Ovary (tissue), 9 donors: ENCODE results near the gene TSPEAR. TPM values are rescaled to one million over a fixed set of nuclear protein-coding genes. Genes with fewer than 3 reads are reported as not detected.
"Not testable (repeated sequence)": the region's sequence is repeated elsewhere in the genome, so short reads cannot be mapped to it uniquely, and the experiment has no call there.

Experiments
- DNase-seq, 5 donors: peaks; one replicate each; pipeline ENCODE4 v3.0.0-alpha.2; 2019 to 2020
- H3K27ac ChIP-seq, 2 donors: fragments of 200-600 bp; one replicate each; pipeline versions ENCODE4 v1.5.1 to v1.8.0; 2019 to 2022
- H3K27me3 ChIP-seq: fragments of 200-600 bp; one replicate; pipeline ENCODE4 v1.8.0; 2022
- H3K36me3 ChIP-seq: fragments of 200-600 bp; sonication (generic); one replicate; pipeline ENCODE4 v1.5.1; 2019
- H3K4me1 ChIP-seq: one replicate; pipeline ENCODE4 v1.8.1; 2013; ENCODE audit warnings: mild to moderate bottlenecking, moderate library complexity; ENCODE audit not compliant: insufficient read depth
- H3K4me3 ChIP-seq: fragments of 200-600 bp; sonication (generic); one replicate; pipeline ENCODE4 v1.5.1; 2017
- H3K9me3 ChIP-seq, 2 donors: fragments of 200-600 bp in 1 of 2; sonication (generic) in 1 of 2; one replicate each; pipeline versions ENCODE4 v1.5.1 to v1.8.1; 2013 to 2019; ENCODE audit warnings: mild to moderate bottlenecking in 1 of 2, moderate library complexity in 1 of 2
- EP300 ChIP-seq: sonication (generic); formaldehyde crosslinking; IDR thresholded peaks from one replicate; pipeline ENCODE4 v1.6.1; 2017; ENCODE audit warnings: antibody characterized with exemption
- POLR2A ChIP-seq: fragments of 450-650 bp; IDR thresholded peaks from one replicate; pipeline ENCODE4 v1.6.1; 2017; ENCODE audit warnings: antibody characterized with exemption, mild to moderate bottlenecking, moderate library complexity
- WGBS, 3 donors: extraction: QIAGEN DNeasy Blood & Tissue Kit in 1 of 3; methylation state at CpG; one replicate each; pipeline versions ENCODE4 v1.1.5 to v1.1.7; 2013 to 2017; 5-methylcytosine and 5-hydroxymethylcytosine counted together
- intact Hi-C, 4 donors: fragments of 100-400 bp; cut with DNase I; formaldehyde crosslinking; loops; one replicate each; pipeline versions ENCODE4 v1.11.0 to v1.15.1; 2022 to 2023
- polyA plus RNA-seq, 2 donors: library from polyadenylated mRNA; stranded (reverse); fragments of 200-250 nt in 1 of 2; fragments of 350-450 nt in 1 of 2; fragmentation: Illumina TruSeq in 1 of 2; extraction: RNeasy Lipid Tissue Mini Kit (QIAGEN cat#74804) in 1 of 2; gene quantifications; one replicate each; pipeline ENCODE4 v1.2.3, GENCODE V29; 2013 to 2014
- total RNA-seq, 7 donors: library from RNA; depleted of rRNA in 2 of 7; stranded (reverse); fragments of >200 nt in 2 of 7; fragmentation: NEBNext Ultra II Directional in 3 of 7; extraction: Animal tissue kit (Norgen Biotek cat#: 25700) in 3 of 7; gene quantifications; one replicate each; pipeline versions ENCODE4 v1.1.0 to v1.2.4, GENCODE V29; 2016 to 2023
- TF ChIP-seq, protein P1 (sequence below), 3 donors: fragments of 450-650 bp in 2 of 3; fragments of 200-600 bp in 1 of 3; IDR thresholded peaks; one replicate each; pipeline versions ENCODE4 v1.5.1 to v1.8.0; 2016 to 2022; ENCODE audit warnings: antibody characterized with exemption in 3 of 3, mild to moderate bottlenecking in 1 of 3
- donor health status: DM: no; HTN: no; CAD: no; lungs with moderate emphysema.
- donor health status: DM: no; HTN: no; CAD: no.
- donor health status: Bipolar disorder and iron deficiency.
- donor health status: DM: yes; HTN: yes; CAD: no.
- donor health status: DM: no; HTN: no; CAD: no.
- donor health status: DM: yes; HTN: yes; CAD: no.

TSPEAR gene
- total and polyA plus RNA-seq, 9 donors: 0.07 to 0.27 (median 0.11) TPM; not detected in 4

GRCh38 chr21:44697811-44698734, 13.3 kb downstream of the TSPEAR start:
- no peak for DNase-seq
- 19 to 23% (median 20%) methylated on average over 31 to 35 of the region's 35 CpGs for WGBS, 3 donors
- no peaks in the 10 kb centered on the region for H3K36me3 ChIP-seq
- no peaks in the 10 kb centered on the region for H3K9me3 ChIP-seq
- TF ChIP-seq POLR2A: no peak
- no peaks in the 10 kb centered on the region for H3K27me3 ChIP-seq
- no peak overlapping the region for H3K27ac ChIP-seq
- H3K4me1 ChIP-seq: no peaks in the 10 kb centered on the region
- no peak overlapping the region for H3K4me3 ChIP-seq
- intact Hi-C loops: no loop called here

DNA sequence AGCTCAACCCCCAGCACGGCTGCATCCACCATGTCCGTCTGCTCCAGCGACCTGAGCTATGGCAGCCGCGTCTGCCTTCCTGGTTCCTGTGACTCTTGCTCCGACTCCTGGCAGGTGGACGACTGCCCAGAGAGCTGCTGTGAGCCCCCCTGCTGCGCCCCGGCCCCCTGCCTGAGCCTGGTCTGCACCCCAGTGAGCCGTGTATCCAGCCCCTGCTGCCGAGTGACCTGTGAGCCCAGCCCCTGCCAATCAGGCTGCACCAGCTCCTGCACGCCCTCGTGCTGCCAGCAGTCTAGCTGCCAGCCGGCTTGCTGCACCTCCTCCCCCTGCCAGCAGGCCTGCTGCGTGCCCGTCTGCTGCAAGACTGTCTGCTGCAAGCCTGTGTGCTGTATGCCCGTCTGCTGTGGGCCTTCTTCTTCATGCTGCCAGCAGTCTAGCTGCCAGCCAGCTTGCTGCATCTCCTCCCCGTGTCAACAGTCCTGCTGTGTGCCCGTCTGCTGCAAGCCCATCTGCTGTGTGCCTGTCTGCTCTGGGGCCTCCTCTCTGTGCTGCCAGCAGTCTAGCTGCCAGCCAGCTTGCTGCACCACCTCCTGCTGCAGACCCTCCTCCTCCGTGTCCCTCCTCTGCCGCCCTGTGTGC, 14.1 kb downstream of the TSPEAR start, which contains the start of gene KRTAP10-12:
Gene KRTAP10-12 (plus strand): TSS at position 1 of the 639 bp plus-strand sequence. CDS start 30 bp downstream, at position 31.
- H3K4me1 ChIP-seq, H3K36me3 ChIP-seq, H3K27ac ChIP-seq, intact Hi-C loops, H3K27me3 ChIP-seq, DNase-seq, H3K4me3 ChIP-seq, H3K9me3 ChIP-seq: not testable (repeated sequence)
- WGBS, 3 donors: 36 to 56% (median 49%) methylated on average over 20 to 21 of the region's 21 CpGs

- H3K4me3 ChIP-seq: no peak overlapping the region
- no peaks in the 10 kb centered on the region for H3K36me3 ChIP-seq
- no peaks in the 10 kb centered on the region for H3K9me3 ChIP-seq
- intact Hi-C loops: no loop called here
- no peaks in the 10 kb centered on the region for H3K4me1 ChIP-seq
- no peak overlapping the region for H3K27ac ChIP-seq
- 45 to 59% (median 55%) methylated on average over 10 of the region's 10 CpGs for WGBS, 3 donors
- DNase-seq: no peak
- TF ChIP-seq POLR2A (no peak), EP300 (no peak)
- TF ChIP-seq, protein P1, sequence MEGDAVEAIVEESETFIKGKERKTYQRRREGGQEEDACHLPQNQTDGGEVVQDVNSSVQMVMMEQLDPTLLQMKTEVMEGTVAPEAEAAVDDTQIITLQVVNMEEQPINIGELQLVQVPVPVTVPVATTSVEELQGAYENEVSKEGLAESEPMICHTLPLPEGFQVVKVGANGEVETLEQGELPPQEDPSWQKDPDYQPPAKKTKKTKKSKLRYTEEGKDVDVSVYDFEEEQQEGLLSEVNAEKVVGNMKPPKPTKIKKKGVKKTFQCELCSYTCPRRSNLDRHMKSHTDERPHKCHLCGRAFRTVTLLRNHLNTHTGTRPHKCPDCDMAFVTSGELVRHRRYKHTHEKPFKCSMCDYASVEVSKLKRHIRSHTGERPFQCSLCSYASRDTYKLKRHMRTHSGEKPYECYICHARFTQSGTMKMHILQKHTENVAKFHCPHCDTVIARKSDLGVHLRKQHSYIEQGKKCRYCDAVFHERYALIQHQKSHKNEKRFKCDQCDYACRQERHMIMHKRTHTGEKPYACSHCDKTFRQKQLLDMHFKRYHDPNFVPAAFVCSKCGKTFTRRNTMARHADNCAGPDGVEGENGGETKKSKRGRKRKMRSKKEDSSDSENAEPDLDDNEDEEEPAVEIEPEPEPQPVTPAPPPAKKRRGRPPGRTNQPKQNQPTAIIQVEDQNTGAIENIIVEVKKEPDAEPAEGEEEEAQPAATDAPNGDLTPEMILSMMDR (IDR thresholded peaks at IDR 0.05): no peak
- no peaks in the 10 kb centered on the region for H3K27me3 ChIP-seq
Measured at GRCh38 chr21:44696572-44696971, 14.8 kb downstream of the TSPEAR start.

DNA sequence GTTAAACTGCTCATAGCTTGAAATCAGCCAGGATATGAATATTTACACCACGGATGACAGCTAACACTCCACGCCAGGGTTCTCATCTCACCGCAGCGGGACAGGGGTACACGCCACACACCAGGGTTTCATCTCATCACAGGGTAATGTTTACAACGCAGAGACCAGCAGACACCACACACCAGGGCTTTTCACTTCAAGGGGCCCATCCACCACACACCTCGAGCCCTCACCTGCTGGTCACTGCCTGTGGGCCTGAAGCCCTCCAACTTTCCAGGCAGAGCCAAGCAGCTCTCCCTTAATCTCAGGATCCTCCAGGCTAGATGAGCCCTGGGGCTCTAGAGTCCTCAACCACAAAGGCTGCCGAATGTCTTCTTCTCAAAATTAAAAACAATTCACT, 15.7 kb downstream of the TSPEAR start:
- H3K4me1 ChIP-seq: no peaks in the 10 kb centered on the region
- no peaks in the 10 kb centered on the region for H3K36me3 ChIP-seq
- intact Hi-C loops: no loop called here
- no peaks in the 10 kb centered on the region for H3K9me3 ChIP-seq
- H3K27me3 ChIP-seq: no peaks in the 10 kb centered on the region
- 67 to 77% (median 72%) methylated on average over 8 of the region's 8 CpGs for WGBS, 3 donors
- no peak overlapping the region for H3K27ac ChIP-seq
- H3K4me3 ChIP-seq: no peak overlapping the region
- TF ChIP-seq EP300 (no peak), POLR2A (no peak)
- TF ChIP-seq, protein P1 (IDR thresholded peaks at IDR 0.05): no peak
- DNase-seq: no peak

DNA sequence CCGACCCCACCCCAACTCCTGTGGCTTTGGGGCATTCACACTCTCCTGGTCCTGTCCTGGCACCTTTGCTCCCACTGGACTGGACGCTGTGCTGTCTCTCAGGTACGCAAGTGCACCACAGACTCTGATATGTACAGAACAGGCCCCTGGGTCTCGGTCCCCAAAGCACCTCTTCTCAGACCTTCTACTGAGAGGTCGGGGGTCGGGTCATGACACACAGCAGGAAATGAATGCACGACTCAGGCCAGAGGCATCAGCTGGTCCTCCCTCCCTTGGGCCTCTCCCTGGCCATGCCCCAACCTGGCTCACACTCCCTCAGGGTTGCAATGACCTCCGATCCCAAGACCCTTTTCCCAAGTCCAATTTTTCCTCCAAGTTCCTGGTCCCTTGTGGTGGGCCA, 16.2 kb downstream of the TSPEAR start:
- Histone ChIP-seq H3K27ac (no peak overlapping the region), H3K4me3 (no peak overlapping the region), H3K9me3 (no peaks in the 10 kb centered on the region), H3K36me3 (no peaks in the 10 kb centered on the region), H3K27me3 (no peaks in the 10 kb centered on the region), H3K4me1 (no peaks in the 10 kb centered on the region)
- TF ChIP-seq, protein P1 (IDR thresholded peaks at IDR 0.05): no peak
- no peak for TF ChIP-seq EP300
- no peak for TF ChIP-seq POLR2A
- intact Hi-C loops: no loop called here
- 53 to 66% (median 58%) methylated on average over 8 of the region's 8 CpGs for WGBS, 3 donors
- no peak for DNase-seq
